HepG2 (cell line): ENCODE measurements around the gene SNCA. TPM values are rescaled to one million over a fixed set of nuclear protein-coding genes. Genes with fewer than 3 reads are reported as not detected.

Experiments
- GABPB1 ChIP-seq: IDR thresholded peaks from 2 replicates; pipeline ENCODE4 v1.6.1; 2016; ENCODE audit warnings: mild to moderate bottlenecking, missing genetic modification reagents, moderate library complexity, missing compliant biosample characterization
- HNF4A ChIP-seq: sonication (generic); formaldehyde crosslinking; IDR thresholded peaks from 2 replicates; pipeline ENCODE4 v1.4.0; 2020; ENCODE audit warnings: missing genetic modification reagents
- ISX ChIP-seq: sonication (generic); formaldehyde crosslinking; conservative IDR thresholded peaks from 2 replicates; pipeline ENCODE4 v1.5.0; 2020; ENCODE audit warnings: missing genetic modification reagents
- RXRA ChIP-seq: sonication (generic); formaldehyde crosslinking; IDR thresholded peaks from 2 replicates; pipeline ENCODE4 v1.5.1; 2020; ENCODE audit warnings: missing genetic modification reagents
- TOPORS ChIP-seq: sonication (generic); formaldehyde crosslinking; IDR thresholded peaks from 2 replicates; pipeline ENCODE4 v1.8.0; 2023; ENCODE audit warnings: mild to moderate bottlenecking, missing genetic modification reagents
- ZNF646 ChIP-seq: sonication (generic); formaldehyde crosslinking; IDR thresholded peaks from 2 replicates; pipeline ENCODE4 v1.9.0; 2021; ENCODE audit warnings: mild to moderate bottlenecking, missing genetic modification reagents
- ZNF772 ChIP-seq: sonication (generic); formaldehyde crosslinking; IDR thresholded peaks from 2 replicates; pipeline ENCODE4 v1.5.0; 2020; ENCODE audit warnings: mild to moderate bottlenecking, missing genetic modification reagents
- ZNF879 ChIP-seq: sonication (generic); formaldehyde crosslinking; IDR thresholded peaks from 2 replicates; pipeline ENCODE4 v1.8.1; 2023; ENCODE audit warnings: missing genetic modification reagents
- ZNF883 ChIP-seq: sonication (generic); formaldehyde crosslinking; IDR thresholded peaks from 2 replicates; pipeline ENCODE4 v1.5.1; 2020; ENCODE audit warnings: mild to moderate bottlenecking, missing genetic modification reagents; ENCODE audit errors: not compliant biosample characterization
- polyA plus RNA-seq, 8 experiments: library from polyadenylated mRNA; depleted of rRNA in 3 of 8; stranded (reverse) in 7 of 8; unstranded in 1 of 8; fragments of >200 nt; fragmentation: Illumina TruSeq in 4 of 8; extraction: Trizol in 4 of 8; gene quantifications; 2 replicates each; pipeline versions ENCODE4 v1.2.1 to v1.2.3, GENCODE V29; 2011 to 2016; ENCODE audit warnings: low read depth in 4 of 8, missing spikeins in 1 of 8, mixed read lengths in 1 of 8; ENCODE audit not compliant: insufficient read depth in 1 of 8
- total RNA-seq, 5 experiments: library from RNA; depleted of rRNA; stranded (reverse); fragments of >200 nt; fragmentation: Illumina TruSeq; extraction: Trizol; gene quantifications; 2 replicates each; pipeline ENCODE4 v1.2.3, GENCODE V29; 2016; ENCODE audit warnings: low read depth in 1 of 5
- TF ChIP-seq, protein P1 (sequence below): sonication (generic); formaldehyde crosslinking; IDR thresholded peaks from 2 replicates; pipeline ENCODE4 v1.5.0; 2020; ENCODE audit warnings: mild to moderate bottlenecking, missing genetic modification reagents
- TF ChIP-seq, protein P2 (sequence below): IDR thresholded peaks from 2 replicates; pipeline ENCODE4 v1.6.1; 2016; ENCODE audit warnings: missing compliant biosample characterization, missing genetic modification reagents, borderline replicate concordance
- TF ChIP-seq, protein P3 (sequence below): sonication (generic); formaldehyde crosslinking; IDR thresholded peaks from 2 replicates; pipeline ENCODE4 v1.4.0; 2020; ENCODE audit warnings: mild to moderate bottlenecking, missing genetic modification reagents

Gene SNCA
- total and polyA plus RNA-seq, 2 of the 13 experiments (the other 11 are each of a cell fraction or from before 2014, with no cell fraction given), result not detected

DNA sequence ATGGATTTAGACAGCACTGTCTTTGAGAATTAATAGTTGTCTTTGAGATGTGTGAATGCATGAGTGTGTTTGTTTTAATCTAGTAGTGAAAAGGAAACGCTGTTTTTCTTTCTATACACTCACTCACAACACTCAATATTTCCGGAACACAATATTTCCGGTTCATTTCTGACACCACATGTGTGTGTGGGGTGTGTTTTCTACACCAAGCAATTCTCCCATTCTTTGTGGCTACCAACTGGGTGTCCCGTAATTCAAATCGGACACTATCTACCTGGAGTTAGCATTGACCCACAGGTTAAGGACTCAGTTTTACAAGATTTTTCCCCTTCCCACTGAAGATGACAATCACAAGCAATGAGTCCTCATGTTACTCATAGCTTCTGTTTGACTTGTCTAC is 113.9 kb downstream of the SNCA start (continued):
- TF ChIP-seq ZNF646 (CRISPR knock-in tag) (no peak), RXRA (CRISPR knock-in tag) (no peak), ZNF879 (no peak), HNF4A (CRISPR knock-in tag) (no peak), ZNF883 (CRISPR knock-in tag) (no peak), GABPB1 (CRISPR knock-in tag) (no peak), ZNF772 (CRISPR knock-in tag) (no peak), TOPORS (CRISPR knock-in tag) (no peak), ISX (CRISPR knock-in tag) (no peak)
- TF ChIP-seq, protein P1, sequence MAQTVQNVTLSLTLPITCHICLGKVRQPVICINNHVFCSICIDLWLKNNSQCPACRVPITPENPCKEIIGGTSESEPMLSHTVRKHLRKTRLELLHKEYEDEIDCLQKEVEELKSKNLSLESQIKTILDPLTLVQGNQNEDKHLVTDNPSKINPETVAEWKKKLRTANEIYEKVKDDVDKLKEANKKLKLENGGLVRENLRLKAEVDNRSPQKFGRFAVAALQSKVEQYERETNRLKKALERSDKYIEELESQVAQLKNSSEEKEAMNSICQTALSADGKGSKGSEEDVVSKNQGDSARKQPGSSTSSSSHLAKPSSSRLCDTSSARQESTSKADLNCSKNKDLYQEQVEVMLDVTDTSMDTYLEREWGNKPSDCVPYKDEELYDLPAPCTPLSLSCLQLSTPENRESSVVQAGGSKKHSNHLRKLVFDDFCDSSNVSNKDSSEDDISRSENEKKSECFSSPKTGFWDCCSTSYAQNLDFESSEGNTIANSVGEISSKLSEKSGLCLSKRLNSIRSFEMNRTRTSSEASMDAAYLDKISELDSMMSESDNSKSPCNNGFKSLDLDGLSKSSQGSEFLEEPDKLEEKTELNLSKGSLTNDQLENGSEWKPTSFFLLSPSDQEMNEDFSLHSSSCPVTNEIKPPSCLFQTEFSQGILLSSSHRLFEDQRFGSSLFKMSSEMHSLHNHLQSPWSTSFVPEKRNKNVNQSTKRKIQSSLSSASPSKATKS, result no peak
- TF ChIP-seq, protein P2, sequence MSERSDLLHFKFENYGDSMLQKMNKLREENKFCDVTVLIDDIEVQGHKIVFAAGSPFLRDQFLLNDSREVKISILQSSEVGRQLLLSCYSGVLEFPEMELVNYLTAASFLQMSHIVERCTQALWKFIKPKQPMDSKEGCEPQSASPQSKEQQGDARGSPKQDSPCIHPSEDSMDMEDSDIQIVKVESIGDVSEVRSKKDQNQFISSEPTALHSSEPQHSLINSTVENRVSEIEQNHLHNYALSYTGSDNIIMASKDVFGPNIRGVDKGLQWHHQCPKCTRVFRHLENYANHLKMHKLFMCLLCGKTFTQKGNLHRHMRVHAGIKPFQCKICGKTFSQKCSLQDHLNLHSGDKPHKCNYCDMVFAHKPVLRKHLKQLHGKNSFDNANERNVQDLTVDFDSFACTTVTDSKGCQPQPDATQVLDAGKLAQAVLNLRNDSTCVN (CRISPR knock-in tag), result no peak
- TF ChIP-seq, protein P3, sequence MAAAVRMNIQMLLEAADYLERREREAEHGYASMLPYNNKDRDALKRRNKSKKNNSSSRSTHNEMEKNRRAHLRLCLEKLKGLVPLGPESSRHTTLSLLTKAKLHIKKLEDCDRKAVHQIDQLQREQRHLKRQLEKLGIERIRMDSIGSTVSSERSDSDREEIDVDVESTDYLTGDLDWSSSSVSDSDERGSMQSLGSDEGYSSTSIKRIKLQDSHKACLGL (CRISPR knock-in tag), result no peak
